ENCODE measurements around the gene PIGR.
"Not testable (repeated sequence)": the region's sequence is repeated elsewhere in the genome, so short reads cannot be mapped to it uniquely, and the experiment has no call there.

PIGR gene

GRCh38 chr1:206933333-206933945 is 12.8 kb downstream of the PIGR start:
- DNase-seq (ENCODE audit: low read depth), result peak; percentile 52

GRCh38 chr1:206932177-206932576 is 14.1 kb downstream of the PIGR start:
- DNase-seq (ENCODE audit: low read depth), result no peak

GRCh38 chr1:206931709-206932108 is 14.6 kb downstream of the PIGR start:
- DNase-seq (ENCODE audit: low read depth), result no peak

- DNase-seq (ENCODE audit: low read depth), result no peak
These were observed 16.0 kb downstream of the PIGR start for GRCh38 chr1:206930210-206930798.

- DNase-seq (ENCODE audit: low read depth), result no peak
These were observed 16.7 kb downstream of the PIGR start for GRCh38 chr1:206929524-206929923.

GRCh38 chr1:206926286-206926685 is 20.0 kb downstream of the PIGR start:
- DNase-seq (ENCODE audit: low read depth), result no peak

- DNase-seq (ENCODE audit: low read depth), result no peak
These were observed 21.0 kb downstream of the PIGR start for GRCh38 chr1:206925106-206925736.

- no peak for DNase-seq (ENCODE audit: low read depth)
These were observed 21.6 kb downstream of the PIGR start for GRCh38 chr1:206924592-206925105.

- not testable (repeated sequence) for DNase-seq (ENCODE audit: low read depth)
These were observed 22.2 kb downstream of the PIGR start for GRCh38 chr1:206923961-206924557.

GRCh38 chr1:206923009-206923960 is 23.0 kb downstream of the PIGR start:
- DNase-seq (ENCODE audit: low read depth), result no peak

GRCh38 chr1:206922524-206922923 is 23.7 kb downstream of the PIGR start:
- DNase-seq (ENCODE audit: low read depth), result no peak

GRCh38 chr1:206921772-206922265 is 24.4 kb downstream of the PIGR start, which contains the start of gene FCMR:
Gene FCMR, minus strand, starts transcription at chr1:206921941. Its CDS starts 87 bp downstream, at chr1:206921854.
- no peak for DNase-seq (ENCODE audit: low read depth)

- DNase-seq (ENCODE audit: low read depth), result no peak
These were observed 28.2 kb downstream of the PIGR start for GRCh38 chr1:206918076-206918475.

GRCh38 chr1:206916000-206916709 is 30.1 kb downstream of the PIGR start:
- no peak for DNase-seq (ENCODE audit: low read depth)

- no peak for DNase-seq (ENCODE audit: low read depth)
These were observed 31.1 kb downstream of the PIGR start for GRCh38 chr1:206915030-206915735.

- no peak for DNase-seq (ENCODE audit: low read depth)
These were observed 32.3 kb downstream of the PIGR start for GRCh38 chr1:206913766-206914537.

- DNase-seq (ENCODE audit: low read depth), result no peak
These were observed 33.7 kb downstream of the PIGR start for GRCh38 chr1:206912445-206913095.

- DNase-seq (ENCODE audit: low read depth), result no peak
These were observed 35.1 kb downstream of the PIGR start for GRCh38 chr1:206911064-206911663.
